SK-N-SH treated with all-trans-retinoic acid at 6 μM for 48 hours (cell line): ENCODE data around the gene FRG2B.
"Not testable (repeated sequence)": the region's sequence is repeated elsewhere in the genome, so short reads cannot be mapped to it uniquely, and the experiment has no call there.

Experiments
- CSDC2 ChIP-seq: fragments of 250-450 bp; sonication (Bioruptor Pico); IDR thresholded peaks from 2 replicates; pipeline ENCODE4 v1.5.0; 2020; ENCODE audit warnings: mild to moderate bottlenecking, moderate library complexity
- PPARA ChIP-seq: fragments of 250-450 bp; sonication (Bioruptor Pico); IDR thresholded peaks from 2 replicates; pipeline ENCODE4 v1.5.0; 2020; ENCODE audit warnings: mild to moderate bottlenecking, borderline replicate concordance
- SNAI2 ChIP-seq: fragments of 250-450 bp; sonication (Bioruptor Pico); IDR thresholded peaks from 2 replicates; pipeline ENCODE4 v1.5.0; 2020; ENCODE audit warnings: mild to moderate bottlenecking, moderate library complexity

DNA sequence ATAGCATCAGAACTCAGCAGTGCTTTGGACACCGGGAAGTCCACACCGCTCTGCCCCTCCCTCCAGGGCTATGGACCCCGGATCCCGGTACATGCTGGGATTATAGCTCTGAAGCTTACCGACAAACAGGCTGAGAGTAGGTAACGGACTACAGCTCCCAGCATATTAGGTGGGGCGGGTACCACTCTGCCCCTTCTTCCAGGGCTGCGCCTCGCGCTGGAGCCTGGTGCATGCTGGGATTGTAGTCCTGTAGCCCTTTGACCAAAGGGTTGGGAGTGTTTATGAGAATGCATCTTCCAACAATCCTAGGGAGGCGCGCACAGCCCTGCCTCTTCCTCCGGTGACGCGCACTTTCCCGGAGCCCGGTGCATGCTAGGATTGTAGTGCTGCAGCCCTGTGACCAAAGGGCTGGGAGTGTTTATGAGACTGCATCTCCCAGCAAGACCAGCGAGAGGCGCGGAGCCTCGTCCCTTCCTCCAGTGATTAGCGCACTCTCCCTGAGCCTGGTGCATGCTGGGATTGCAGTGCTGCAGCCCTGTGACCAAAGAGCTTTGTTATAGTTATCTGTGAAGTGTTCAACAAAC, 22.4 kb upstream of the FRG2B start:
- not testable (repeated sequence) for TF ChIP-seq SNAI2 (CRISPR knock-in tag); CSDC2; PPARA (CRISPR knock-in tag)
